Hematopoietic multipotent progenitor cell (in vitro differentiated cells): Measurements from ENCODE around the gene GDF11. TPM values are rescaled to one million over a fixed set of nuclear protein-coding genes. Genes with fewer than 3 reads are reported as not detected.
"Not testable (repeated sequence)": the region's sequence is repeated elsewhere in the genome, so short reads cannot be mapped to it uniquely, and the experiment has no call there.

Experiments used
- DNase-seq, 3 donors: peaks; one replicate each; pipeline ENCODE4 v3.0.0-alpha.2; 2011 to 2015; ENCODE audit warnings: low read depth in 2 of 3, low spot score in 2 of 3
- total RNA-seq: library from RNA; depleted of rRNA; stranded (reverse); fragments of >200 nt; gene quantifications from one replicate; pipeline ENCODE4 v1.2.3, GENCODE V29; 2012

The GDF11 gene
- total RNA-seq, 1 donor = 17.5 TPM

GRCh38 chr12:55737581-55738122 is 5.3 kb upstream of the GDF11 start:
- DNase-seq = peak in 1 of 3 donors; percentile 41

GRCh38 chr12:55738123-55739024 is 4.5 kb upstream of the GDF11 start:
- peak; percentile 75 to 93 (median 79) for DNase-seq

GRCh38 chr12:55739025-55739378 is 3.9 kb upstream of the GDF11 start:
- DNase-seq = no peak

GRCh38 chr12:55741931-55742680 is 816 bp upstream of the GDF11 start:
- DNase-seq = no peak

- peak in 2 of 3 donors; percentile 60 to 67 for DNase-seq
Observed at GRCh38 chr12:55743406-55744339, 751 bp downstream of the GDF11 start.

GRCh38 chr12:55744340-55745030 is 1.6 kb downstream of the GDF11 start:
- no peak for DNase-seq

- DNase-seq = no peak
Observed at GRCh38 chr12:55745361-55746173, 2.6 kb downstream of the GDF11 start.

- no peak for DNase-seq
Observed at GRCh38 chr12:55746174-55746912, 3.4 kb downstream of the GDF11 start.

- DNase-seq = no peak
Observed at GRCh38 chr12:55746913-55747231, 4.0 kb downstream of the GDF11 start.

GRCh38 chr12:55748230-55748993 is 5.5 kb downstream of the GDF11 start:
- DNase-seq = no peak

GRCh38 chr12:55755246-55755645 is 12.3 kb downstream of the GDF11 start:
- DNase-seq = no peak

GRCh38 chr12:55757701-55758100 is 14.8 kb downstream of the GDF11 start:
- no peak for DNase-seq

GRCh38 chr12:55758575-55758974 is 15.7 kb downstream of the GDF11 start:
- DNase-seq = not testable (repeated sequence)

GRCh38 chr12:55760663-55761062 is 17.7 kb downstream of the GDF11 start:
- no peak for DNase-seq

GRCh38 chr12:55762646-55763045 is 19.7 kb downstream of the GDF11 start:
- DNase-seq = no peak

- DNase-seq = no peak
Observed at GRCh38 chr12:55765736-55766290, 22.9 kb downstream of the GDF11 start.

GRCh38 chr12:55767156-55767555 is 24.2 kb downstream of the GDF11 start:
- DNase-seq = no peak
